Naive B cell (primary cell): ENCODE measurements around the gene PSMD9. TPM values are rescaled to one million over a fixed set of nuclear protein-coding genes. Genes with fewer than 3 reads are reported as not detected.

Experiments
- ATAC-seq, 2 donors: fragments of 150-1000 bp; cut with Tn5 transposase; 2 replicates each; pipeline ENCODE4 v1.10.0; 2021; ENCODE audit warnings: low read depth in 2 of 2, mild to moderate bottlenecking in 2 of 2, moderate library complexity in 2 of 2
- DNase-seq: peaks from one replicate; pipeline ENCODE4 v3.0.0; 2022
- H3K27ac Mint-ChIP-seq, 6 donors: one replicate each; pipeline ENCODE4 v1.8.0; 2020 to 2022; ENCODE audit warnings: mild to moderate bottlenecking in 6 of 6, mixed read lengths in 6 of 6, moderate library complexity in 5 of 6, inconsistent platforms in 2 of 6
- H3K27me3 Mint-ChIP-seq, 3 donors: one replicate each; pipeline ENCODE4 v1.8.0; 2021 to 2022; ENCODE audit warnings: mixed read lengths in 3 of 3, mild to moderate bottlenecking in 1 of 3
- H3K36me3 Mint-ChIP-seq, 2 donors: one replicate each; pipeline ENCODE4 v1.8.0; 2020 to 2022; ENCODE audit warnings: mixed read lengths in 2 of 2, inconsistent platforms in 1 of 2, mild to moderate bottlenecking in 1 of 2
- H3K4me1 Mint-ChIP-seq, 3 donors: one replicate each; pipeline ENCODE4 v1.8.0; 2020 to 2022; ENCODE audit warnings: mixed read lengths in 3 of 3, inconsistent platforms in 1 of 3, mild to moderate bottlenecking in 1 of 3, moderate library complexity in 1 of 3
- H3K4me3 Mint-ChIP-seq, 8 donors: one replicate each; pipeline ENCODE4 v1.8.0; 2020 to 2022; ENCODE audit warnings: mild to moderate bottlenecking in 8 of 8, mixed read lengths in 8 of 8, moderate library complexity in 8 of 8, inconsistent platforms in 2 of 8
- H3K9me3 Mint-ChIP-seq, 7 donors: one replicate each; pipeline ENCODE4 v1.8.0; 2020 to 2022; ENCODE audit warnings: mixed read lengths in 7 of 7, mild to moderate bottlenecking in 5 of 7, inconsistent platforms in 2 of 7, moderate library complexity in 1 of 7
- polyA plus RNA-seq, 6 donors: library from polyadenylated mRNA; unstranded; fragments of 300-500 nt; fragmentation: Illumina TruSeq; gene quantifications; one replicate each; pipeline ENCODE4 v1.2.3, GENCODE V29; 2021; ENCODE audit warnings: low read depth in 6 of 6

Gene PSMD9
- polyA plus RNA-seq, 6 donors from 2014 or later = 71.6 to 97.1 (median 74.1) TPM

- Mint-ChIP-seq H3K27ac (peak overlapping the region in 2 of 6 donors; percentile 16 to 84), H3K9me3 (peaks cover 0 to 2% (median 0%) of the 10 kb centered on the region in 7 donors), H3K36me3 (peaks cover 0 to 6% of the 10 kb centered on the region in 2 donors), H3K27me3 (peaks cover 0 to 4% (median 0%) of the 10 kb centered on the region in 3 donors), H3K4me1 (peaks cover 36 to 48% (median 39%) of the 10 kb centered on the region in 3 donors), H3K4me3 (peak overlapping the region in 1 of 8 donors; percentile 44)
- ATAC-seq (no peak), DNase-seq (no peak)
Observed at GRCh38 chr12:121933522-121934308, 45.1 kb downstream of the PSMD9 start.

DNA sequence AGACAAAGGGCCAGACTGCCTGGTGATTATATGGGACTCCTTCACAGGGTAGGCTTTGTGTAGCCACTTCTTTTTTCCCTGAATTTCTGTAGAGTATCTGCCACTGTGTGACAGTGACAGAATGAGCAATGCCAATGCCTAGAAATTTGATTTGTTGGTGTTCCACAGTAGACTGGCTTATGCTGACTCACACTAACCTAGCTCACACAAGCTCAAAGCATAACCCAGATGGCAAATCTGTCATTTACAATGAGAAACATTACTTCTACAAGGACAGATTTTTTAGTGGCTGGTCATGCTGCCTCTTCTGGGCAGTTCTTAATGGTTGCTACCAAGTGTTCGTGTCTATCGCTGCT, 45.7 kb downstream of the PSMD9 start:
- peaks cover 0 to 2% (median 0%) of the 10 kb centered on the region in 7 donors for H3K9me3 Mint-ChIP-seq
- no peak overlapping the region for H3K27ac Mint-ChIP-seq
- no peak for ATAC-seq
- H3K27me3 Mint-ChIP-seq = peaks cover 0 to 4% (median 0%) of the 10 kb centered on the region in 3 donors
- peaks cover 41 to 52% (median 44%) of the 10 kb centered on the region in 3 donors for H3K4me1 Mint-ChIP-seq
- DNase-seq = no peak
- peaks cover 0 to 6% of the 10 kb centered on the region in 2 donors for H3K36me3 Mint-ChIP-seq
- H3K4me3 Mint-ChIP-seq = no peak overlapping the region

DNA sequence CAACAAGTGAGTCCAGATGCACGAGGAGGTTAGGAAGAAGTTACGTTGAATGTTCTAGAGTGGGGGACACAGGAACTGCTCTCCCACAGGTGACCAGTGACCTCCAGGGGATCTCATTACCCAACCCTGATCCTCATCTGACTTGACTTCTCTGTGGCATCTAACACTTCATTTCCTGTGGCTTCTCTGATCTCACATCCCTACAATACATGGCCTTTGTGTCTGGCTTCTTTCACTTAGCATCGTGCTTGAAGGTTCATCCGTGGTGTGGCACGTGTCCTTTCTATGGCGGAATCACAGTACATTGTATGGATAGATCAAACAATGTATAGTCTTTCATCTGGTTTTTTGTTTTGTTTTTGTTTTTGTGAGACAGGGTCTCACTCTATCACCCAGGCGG, 49.1 kb downstream of the PSMD9 start:
- H3K4me3 Mint-ChIP-seq = no peak overlapping the region
- H3K27me3 Mint-ChIP-seq = peaks cover 0 to 4% (median 0%) of the 10 kb centered on the region in 3 donors
- H3K4me1 Mint-ChIP-seq = peaks cover 22 to 33% (median 28%) of the 10 kb centered on the region in 3 donors
- peak overlapping the region in 1 of 6 donors; percentile 20 for H3K27ac Mint-ChIP-seq
- no peak for ATAC-seq
- no peak for DNase-seq
- H3K36me3 Mint-ChIP-seq = peaks cover 0 to 6% of the 10 kb centered on the region in 2 donors
- H3K9me3 Mint-ChIP-seq = peaks cover 0 to 2% (median 0%) of the 10 kb centered on the region in 7 donors

DNA sequence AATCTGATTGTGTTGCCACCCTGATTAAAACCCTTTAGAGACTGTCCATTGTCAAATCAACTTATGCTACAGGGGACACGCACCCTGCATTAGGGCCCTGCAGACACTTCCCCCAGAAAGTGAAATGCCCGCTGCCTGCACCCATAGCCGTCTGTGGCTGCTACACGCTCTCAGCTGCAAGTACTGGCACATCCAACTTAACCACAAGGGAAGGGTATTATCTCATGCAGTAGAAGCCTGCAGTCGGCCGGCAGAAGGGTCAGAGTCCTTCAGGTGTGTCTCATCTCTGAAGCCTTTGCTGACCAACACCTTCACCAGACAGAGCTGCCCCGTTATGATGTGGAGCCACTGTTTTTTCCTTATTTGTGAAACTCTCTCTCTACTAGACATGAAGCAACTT, 50.6 kb downstream of the PSMD9 start:
- DNase-seq (no peak), ATAC-seq (peak; percentile 67 to 94)
- Mint-ChIP-seq H3K4me1 (peaks cover 14 to 27% (median 22%) of the 10 kb centered on the region in 3 donors), H3K27ac (peak overlapping the region in 1 of 6 donors; percentile 48), H3K36me3 (no peaks in the 10 kb centered on the region), H3K4me3 (peak overlapping the region in 2 of 8 donors; percentile 15 to 81), H3K27me3 (no peaks in the 10 kb centered on the region), H3K9me3 (peaks cover 0 to 2% (median 0%) of the 10 kb centered on the region in 7 donors)

DNA sequence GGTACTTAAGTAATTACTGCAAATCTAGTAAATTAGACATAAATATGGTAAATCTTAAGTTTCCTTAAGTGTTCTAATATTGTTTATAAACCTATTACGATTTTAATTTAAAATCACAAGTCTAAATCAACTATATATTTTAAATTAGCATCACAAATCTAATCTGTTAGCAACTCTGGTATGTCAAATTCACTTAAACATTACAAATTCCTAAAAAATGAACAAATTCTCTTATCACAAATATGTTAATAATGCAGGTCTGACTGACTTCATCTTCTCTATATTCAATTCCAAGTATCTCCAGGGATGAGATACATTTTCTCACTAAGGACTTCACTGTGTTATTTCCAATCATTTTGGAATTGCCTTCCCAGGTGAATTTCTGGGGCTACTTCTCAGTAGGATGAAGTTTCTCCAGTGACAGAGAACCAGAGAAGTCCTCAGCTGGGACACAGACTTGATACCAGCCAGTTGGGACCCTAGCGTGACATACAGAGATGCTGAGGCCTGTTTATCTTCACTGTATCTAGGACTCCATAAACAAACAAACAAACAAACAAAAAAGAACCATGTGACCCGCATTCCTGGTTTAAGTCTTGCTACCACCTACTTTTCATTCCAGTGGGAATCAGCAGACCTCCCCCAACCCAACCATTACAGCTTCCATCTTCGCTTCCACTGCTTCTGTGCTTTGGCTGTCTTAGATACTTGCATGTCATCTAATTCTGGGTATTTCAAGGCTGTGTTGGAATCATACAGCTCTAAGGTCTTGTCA, 51.6 kb downstream of the PSMD9 start:
- Mint-ChIP-seq H3K27me3 (no peaks in the 10 kb centered on the region), H3K4me3 (peak overlapping the region in 1 of 8 donors; percentile 25), H3K9me3 (peaks cover 0 to 2% (median 0%) of the 10 kb centered on the region in 7 donors), H3K36me3 (no peaks in the 10 kb centered on the region), H3K4me1 (peaks cover 14 to 27% (median 22%) of the 10 kb centered on the region in 3 donors), H3K27ac (no peak overlapping the region)
- DNase-seq (no peak), ATAC-seq (no peak)

GRCh38 chr12:121942145-121942718, 53.6 kb downstream of the PSMD9 start:
- H3K36me3 Mint-ChIP-seq = no peaks in the 10 kb centered on the region
- no peaks in the 10 kb centered on the region for H3K27me3 Mint-ChIP-seq
- H3K27ac Mint-ChIP-seq = no peak overlapping the region

GRCh38 chr12:121943926-121944325, 55.3 kb downstream of the PSMD9 start:
- no peaks in the 10 kb centered on the region for H3K27me3 Mint-ChIP-seq
- H3K4me1 Mint-ChIP-seq = peaks cover 5 to 8% (median 5%) of the 10 kb centered on the region in 3 donors
- no peaks in the 10 kb centered on the region for H3K9me3 Mint-ChIP-seq
- no peaks in the 10 kb centered on the region for H3K36me3 Mint-ChIP-seq
- no peak overlapping the region for H3K27ac Mint-ChIP-seq
- DNase-seq = no peak
- ATAC-seq = no peak
- no peak overlapping the region for H3K4me3 Mint-ChIP-seq

More at GRCh38 chr12:121942145-121942718, 53.6 kb downstream of the PSMD9 start:
- Mint-ChIP-seq H3K9me3 (peaks cover 0 to under 1% (median 0%) of the 10 kb centered on the region in 7 donors), H3K4me3 (peak overlapping the region in 1 of 8 donors; percentile 77), H3K4me1 (peaks cover 13 to 19% (median 13%) of the 10 kb centered on the region in 3 donors)
- ATAC-seq = no peak
- no peak for DNase-seq

- Mint-ChIP-seq H3K27me3 (no peaks in the 10 kb centered on the region), H3K27ac (peak overlapping the region in 2 of 6 donors; percentile 59 to 63)
Observed at GRCh38 chr12:121946313-121947025, 57.9 kb downstream of the PSMD9 start.

DNA sequence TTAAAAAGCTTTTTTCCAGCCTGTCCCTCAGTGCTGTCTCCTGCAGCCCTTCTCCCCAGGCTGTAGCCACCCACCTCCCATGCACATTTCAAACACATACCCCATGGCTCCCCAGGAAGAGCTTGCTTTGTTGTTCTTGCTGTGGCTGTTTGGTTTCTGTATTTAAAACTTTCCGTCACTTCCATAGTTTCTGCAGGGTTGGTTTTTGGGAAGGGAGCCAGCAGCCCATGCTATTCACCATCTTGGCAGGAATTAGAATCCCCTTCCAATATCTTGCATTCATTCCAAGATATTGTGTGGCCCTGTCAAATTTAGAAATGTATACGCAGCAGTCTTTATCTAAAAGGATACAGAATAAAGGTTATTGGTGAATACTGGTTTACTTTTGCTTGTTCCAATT, 59.4 kb downstream of the PSMD9 start:
- ATAC-seq = no peak
- H3K36me3 Mint-ChIP-seq = no peaks in the 10 kb centered on the region

More at GRCh38 chr12:121946313-121947025, 57.9 kb downstream of the PSMD9 start:
- Mint-ChIP-seq H3K9me3 (no peaks in the 10 kb centered on the region), H3K4me1 (no peaks in the 10 kb centered on the region), H3K36me3 (no peaks in the 10 kb centered on the region), H3K4me3 (no peak overlapping the region)
- DNase-seq (no peak), ATAC-seq (no peak)

DNA sequence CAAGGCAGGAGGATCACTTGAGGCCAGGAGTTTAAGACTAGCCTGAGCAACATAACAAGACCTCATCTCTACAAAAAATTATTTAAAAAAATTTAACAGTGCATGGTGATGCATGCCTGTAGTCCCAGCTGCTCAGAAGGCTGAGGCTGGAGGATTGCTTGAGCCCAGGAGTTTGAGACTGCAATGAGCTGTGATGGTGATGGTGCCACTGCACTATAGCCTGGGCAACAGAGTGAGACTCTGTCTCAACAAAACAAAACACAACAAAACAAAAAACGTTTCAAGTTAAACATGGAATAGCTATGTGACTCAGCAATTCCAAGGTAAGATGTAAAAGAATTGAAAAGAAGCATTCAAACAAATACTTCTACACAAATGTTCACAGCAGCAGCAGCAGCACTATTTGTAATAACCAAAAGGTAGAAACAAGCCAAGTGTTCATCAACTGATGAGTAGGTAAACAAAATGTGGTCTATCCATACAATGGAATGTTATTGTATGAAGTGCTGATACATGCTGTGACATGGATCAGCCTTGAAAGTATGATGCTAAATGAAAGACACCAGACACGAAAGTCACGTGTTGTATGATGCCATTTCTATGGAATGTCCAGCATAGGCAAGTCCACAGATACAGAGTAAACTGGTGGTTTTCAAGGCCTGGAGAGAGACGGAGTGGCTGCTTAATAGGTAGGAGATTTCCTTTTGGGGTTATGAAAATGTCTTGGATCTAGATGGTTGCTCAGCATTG, 61.2 kb downstream of the PSMD9 start:
- ATAC-seq (no peak), DNase-seq (no peak)
- Mint-ChIP-seq H3K27me3 (no peaks in the 10 kb centered on the region), H3K9me3 (peaks cover 0 to 3% (median 0%) of the 10 kb centered on the region in 7 donors), H3K36me3 (no peaks in the 10 kb centered on the region), H3K4me3 (no peak overlapping the region), H3K27ac (no peak overlapping the region), H3K4me1 (no peaks in the 10 kb centered on the region)

More for the DNA sequence above, 59.4 kb downstream of the PSMD9 start:
- no peaks in the 10 kb centered on the region for H3K4me1 Mint-ChIP-seq
- peaks cover 0 to 1% (median 0%) of the 10 kb centered on the region in 7 donors for H3K9me3 Mint-ChIP-seq
- H3K27me3 Mint-ChIP-seq = no peaks in the 10 kb centered on the region
- no peak for DNase-seq
- no peak overlapping the region for H3K4me3 Mint-ChIP-seq
- no peak overlapping the region for H3K27ac Mint-ChIP-seq

DNA sequence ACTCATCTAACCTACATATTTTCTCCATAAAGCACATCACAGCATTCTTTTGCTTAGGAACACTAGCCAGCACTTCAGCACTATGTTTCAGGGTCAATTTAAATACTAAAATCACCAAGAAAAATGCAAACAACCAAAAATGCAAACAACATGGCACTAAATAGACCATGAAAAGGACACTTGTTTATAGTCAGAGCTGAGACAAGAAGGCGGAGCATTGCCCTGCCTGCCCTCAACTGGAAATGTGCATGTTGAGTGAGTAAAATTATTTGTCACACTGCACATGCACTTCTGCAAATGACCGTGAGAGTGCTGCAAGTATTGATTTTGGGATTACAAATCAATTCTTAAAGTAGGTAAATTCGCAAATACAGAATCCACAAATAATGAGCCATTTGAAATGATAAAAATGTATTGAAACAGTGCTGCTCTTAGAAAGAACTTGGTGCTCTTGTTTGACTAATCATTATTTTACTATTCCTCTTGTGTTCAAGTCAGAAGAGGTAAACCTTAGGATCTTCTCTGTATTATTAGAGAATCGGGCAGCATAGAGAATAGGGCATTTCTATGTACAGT, 64.6 kb downstream of the PSMD9 start:
- Mint-ChIP-seq H3K36me3 (no peaks in the 10 kb centered on the region), H3K9me3 (peaks cover 0 to 3% (median 0%) of the 10 kb centered on the region in 7 donors), H3K27ac (no peak overlapping the region), H3K27me3 (no peaks in the 10 kb centered on the region), H3K4me1 (peaks cover 11 to 17% (median 12%) of the 10 kb centered on the region in 3 donors), H3K4me3 (no peak overlapping the region)
- DNase-seq (no peak), ATAC-seq (no peak)

DNA sequence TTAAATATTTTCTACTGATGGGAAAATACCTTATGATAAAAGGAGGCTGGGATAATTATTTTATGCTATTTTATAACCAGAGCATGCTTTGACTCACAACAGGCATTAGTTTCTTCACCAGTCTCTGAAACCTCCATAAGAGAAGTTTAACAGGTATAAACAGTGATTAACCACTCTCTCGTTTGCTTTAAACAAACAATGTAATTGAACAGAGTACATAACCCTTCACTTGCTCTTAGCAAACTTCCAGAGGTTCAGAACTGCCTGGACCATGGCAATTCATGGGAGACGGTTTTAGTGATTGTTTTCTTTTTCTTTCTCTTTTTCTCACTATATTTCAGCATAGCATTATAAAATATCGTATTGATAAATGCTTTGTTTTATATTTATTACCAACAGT, 65.1 kb downstream of the PSMD9 start:
- DNase-seq (no peak), ATAC-seq (no peak)
- Mint-ChIP-seq H3K4me1 (peaks cover 11 to 17% (median 12%) of the 10 kb centered on the region in 3 donors), H3K27ac (no peak overlapping the region), H3K9me3 (peaks cover 0 to 3% (median 0%) of the 10 kb centered on the region in 7 donors), H3K27me3 (no peaks in the 10 kb centered on the region), H3K4me3 (no peak overlapping the region), H3K36me3 (no peaks in the 10 kb centered on the region)
